Heart left ventricle (tissue), 13 donors: Measurements from ENCODE around the gene GPR31.

Experiments used
- POLR2A ChIP-seq, 2 donors: fragments of 450-650 bp; IDR thresholded peaks; one replicate each; pipeline ENCODE4 v1.6.1; 2017; ENCODE audit warnings: antibody characterized with exemption in 2 of 2, mild to moderate bottlenecking in 2 of 2, moderate library complexity in 2 of 2
- TF ChIP-seq, protein P1 (sequence below), 12 donors: fragments of 200-600 bp; sonication (generic) in 4 of 12; IDR thresholded peaks; one replicate each; pipeline versions ENCODE4 v1.5.0 to v1.8.0; 2018 to 2022; ENCODE audit warnings: antibody characterized with exemption in 12 of 12, mild to moderate bottlenecking in 5 of 12
- donor health status: ischemic (EF 13 %, LVEDD 7.1; RV severe dilation, severe dysfunction).
- donor health status: DM: no; HTN: yes; CAD: no.
- donor health status: DM: no; HTN: no; CAD: no.
- donor health status: ischemic (EF 25% LVEDD 6.9; RV normal size, moderate dysfunction).
- donor health status: ischemic (EF 25% LVEDD 5.7; RV mildly dilated, moderate dysfunction).
- donor health status: ischemic (EF 35%, LVEDD 5.7; RV mildly dilated, moderate dysfunction).
- donor health status: nonischemic (EF 11% LVEDD 7.7; RV severe dilation, severe dysfunction).
- donor health status: DM: yes; HTN: yes; CAD: no.
- donor health status: PGD.
- donor health status: ischemic (EF 29% LVEDD 5.4; RV normal size, mild dysfunction).
- donor health status: nonischemic (EF 23%, LVEDD 6.1; RV moderate dilation, normal function).

DNA sequence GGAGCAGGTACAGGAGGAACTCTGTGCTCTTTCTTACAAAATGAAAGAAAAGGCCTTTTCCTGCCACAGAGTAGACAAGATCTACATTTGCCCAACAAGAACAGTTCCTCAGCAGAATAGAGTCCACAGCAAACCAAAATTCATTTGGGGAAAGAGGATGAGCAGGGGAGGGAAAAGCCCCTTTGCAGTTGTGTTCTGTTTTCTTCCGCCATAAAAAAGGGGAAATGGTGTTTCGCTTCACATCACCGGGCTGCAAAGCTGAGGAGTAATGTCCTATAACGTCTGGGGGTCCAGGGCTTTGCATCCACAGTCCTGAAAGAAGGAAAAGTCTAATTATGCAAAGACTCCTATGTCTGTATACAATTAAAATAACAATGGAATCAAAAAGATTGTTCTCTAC, at the start of gene GPR31:
- TF ChIP-seq, protein P1, sequence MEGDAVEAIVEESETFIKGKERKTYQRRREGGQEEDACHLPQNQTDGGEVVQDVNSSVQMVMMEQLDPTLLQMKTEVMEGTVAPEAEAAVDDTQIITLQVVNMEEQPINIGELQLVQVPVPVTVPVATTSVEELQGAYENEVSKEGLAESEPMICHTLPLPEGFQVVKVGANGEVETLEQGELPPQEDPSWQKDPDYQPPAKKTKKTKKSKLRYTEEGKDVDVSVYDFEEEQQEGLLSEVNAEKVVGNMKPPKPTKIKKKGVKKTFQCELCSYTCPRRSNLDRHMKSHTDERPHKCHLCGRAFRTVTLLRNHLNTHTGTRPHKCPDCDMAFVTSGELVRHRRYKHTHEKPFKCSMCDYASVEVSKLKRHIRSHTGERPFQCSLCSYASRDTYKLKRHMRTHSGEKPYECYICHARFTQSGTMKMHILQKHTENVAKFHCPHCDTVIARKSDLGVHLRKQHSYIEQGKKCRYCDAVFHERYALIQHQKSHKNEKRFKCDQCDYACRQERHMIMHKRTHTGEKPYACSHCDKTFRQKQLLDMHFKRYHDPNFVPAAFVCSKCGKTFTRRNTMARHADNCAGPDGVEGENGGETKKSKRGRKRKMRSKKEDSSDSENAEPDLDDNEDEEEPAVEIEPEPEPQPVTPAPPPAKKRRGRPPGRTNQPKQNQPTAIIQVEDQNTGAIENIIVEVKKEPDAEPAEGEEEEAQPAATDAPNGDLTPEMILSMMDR (IDR thresholded peaks at IDR 0.05) = no peak
- TF ChIP-seq POLR2A (IDR thresholded peaks at IDR 0.05) = no peak
